Fibroblast of pulmonary artery (primary cell): ENCODE results near the gene UGT1A7.
"Not testable (repeated sequence)": the region's sequence is repeated elsewhere in the genome, so short reads cannot be mapped to it uniquely, and the experiment has no call there.

Source experiments
- DNase-seq: peaks from one replicate; pipeline ENCODE4 v3.0.0-alpha.2; 2010; ENCODE audit warnings: low read depth
- H3K4me3 ChIP-seq: replicated peaks from 2 replicates; pipeline ENCODE4 v1.5.1; 2011; ENCODE audit warnings: low read depth, mild to moderate bottlenecking, control low read depth, low read length, moderate library complexity
- TF ChIP-seq, protein P1 (sequence below): IDR thresholded peaks from 2 replicates; pipeline ENCODE4 v1.5.1; 2011; ENCODE audit warnings: mild to moderate bottlenecking, control low read depth, low read length, inconsistent platforms; ENCODE audit errors: missing control alignments

Gene UGT1A7

DNA sequence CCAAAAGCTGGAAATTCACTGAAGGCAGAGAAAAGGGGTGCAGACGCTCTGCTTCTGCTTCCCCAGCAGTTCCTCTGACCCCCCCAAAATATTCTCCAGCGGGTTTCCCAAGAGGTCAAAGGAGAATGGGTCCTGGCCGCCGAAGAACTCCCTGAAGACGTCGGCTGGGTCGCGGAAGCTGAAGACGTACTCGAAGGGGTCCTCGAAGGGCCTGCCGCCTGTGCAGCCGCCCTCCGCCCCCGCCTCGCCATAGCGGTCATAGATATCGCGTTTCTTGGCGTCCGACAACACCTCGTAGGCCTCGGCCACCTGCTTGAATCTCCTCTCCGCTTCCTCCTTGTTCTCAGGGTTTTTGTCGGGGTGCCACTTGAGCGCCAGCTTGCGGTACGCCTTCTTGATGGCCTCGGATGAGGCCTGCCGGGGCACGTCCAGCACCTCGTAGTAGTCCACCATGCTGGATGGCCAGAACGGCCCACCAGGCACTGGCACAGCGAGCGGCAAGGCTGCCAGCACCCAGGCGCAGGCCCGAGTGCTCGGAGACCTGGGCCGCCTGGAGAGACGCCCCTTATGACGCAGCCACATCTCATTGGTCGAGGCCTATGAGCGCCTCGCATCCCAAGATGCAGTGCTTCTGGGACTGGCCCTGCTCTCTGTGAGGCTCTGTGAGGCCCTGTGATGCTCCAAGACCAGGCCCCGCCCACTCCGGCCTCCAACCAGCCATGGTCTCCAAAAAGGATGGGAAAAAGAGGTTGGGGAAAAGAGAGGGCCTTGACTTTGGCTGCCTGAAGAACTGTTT is 62.0 kb downstream of the UGT1A7 start:
- no peak overlapping the region for H3K4me3 ChIP-seq
- TF ChIP-seq, protein P1, sequence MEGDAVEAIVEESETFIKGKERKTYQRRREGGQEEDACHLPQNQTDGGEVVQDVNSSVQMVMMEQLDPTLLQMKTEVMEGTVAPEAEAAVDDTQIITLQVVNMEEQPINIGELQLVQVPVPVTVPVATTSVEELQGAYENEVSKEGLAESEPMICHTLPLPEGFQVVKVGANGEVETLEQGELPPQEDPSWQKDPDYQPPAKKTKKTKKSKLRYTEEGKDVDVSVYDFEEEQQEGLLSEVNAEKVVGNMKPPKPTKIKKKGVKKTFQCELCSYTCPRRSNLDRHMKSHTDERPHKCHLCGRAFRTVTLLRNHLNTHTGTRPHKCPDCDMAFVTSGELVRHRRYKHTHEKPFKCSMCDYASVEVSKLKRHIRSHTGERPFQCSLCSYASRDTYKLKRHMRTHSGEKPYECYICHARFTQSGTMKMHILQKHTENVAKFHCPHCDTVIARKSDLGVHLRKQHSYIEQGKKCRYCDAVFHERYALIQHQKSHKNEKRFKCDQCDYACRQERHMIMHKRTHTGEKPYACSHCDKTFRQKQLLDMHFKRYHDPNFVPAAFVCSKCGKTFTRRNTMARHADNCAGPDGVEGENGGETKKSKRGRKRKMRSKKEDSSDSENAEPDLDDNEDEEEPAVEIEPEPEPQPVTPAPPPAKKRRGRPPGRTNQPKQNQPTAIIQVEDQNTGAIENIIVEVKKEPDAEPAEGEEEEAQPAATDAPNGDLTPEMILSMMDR: no peak
- no peak for DNase-seq

DNA sequence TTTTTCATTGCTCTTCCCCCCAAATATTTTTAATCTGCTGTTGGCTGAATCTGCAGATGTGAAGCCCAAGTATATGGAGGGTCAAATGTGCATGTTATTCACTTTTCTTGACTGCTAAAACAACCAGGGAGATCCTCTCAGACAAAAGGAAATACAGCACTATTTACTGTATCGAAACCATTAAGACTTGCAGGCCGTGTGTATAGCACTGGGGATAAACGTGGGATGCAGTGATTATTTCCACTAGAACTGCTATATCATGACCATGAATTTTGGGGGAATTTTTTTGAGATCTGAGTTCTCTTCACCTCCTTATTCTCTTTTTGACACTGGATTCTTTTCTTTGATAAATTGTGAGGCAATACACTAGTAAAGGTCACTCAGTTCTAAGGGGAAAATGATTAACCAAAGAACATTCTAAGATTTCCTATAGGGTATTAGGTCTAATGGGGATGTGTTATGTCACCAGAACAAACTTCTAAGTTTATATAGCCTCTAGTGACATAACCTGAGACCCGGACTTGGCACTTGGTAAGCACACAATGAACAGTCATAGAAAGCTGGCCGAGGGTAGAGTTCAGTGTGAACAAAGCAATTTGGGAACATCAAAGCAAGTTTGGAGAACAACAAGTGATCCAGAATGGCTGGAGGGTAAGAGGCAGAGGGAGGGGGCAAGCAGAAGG is 63.5 kb downstream of the UGT1A7 start:
- DNase-seq: no peak
- H3K4me3 ChIP-seq: no peak overlapping the region
- TF ChIP-seq, protein P1: no peak

DNA sequence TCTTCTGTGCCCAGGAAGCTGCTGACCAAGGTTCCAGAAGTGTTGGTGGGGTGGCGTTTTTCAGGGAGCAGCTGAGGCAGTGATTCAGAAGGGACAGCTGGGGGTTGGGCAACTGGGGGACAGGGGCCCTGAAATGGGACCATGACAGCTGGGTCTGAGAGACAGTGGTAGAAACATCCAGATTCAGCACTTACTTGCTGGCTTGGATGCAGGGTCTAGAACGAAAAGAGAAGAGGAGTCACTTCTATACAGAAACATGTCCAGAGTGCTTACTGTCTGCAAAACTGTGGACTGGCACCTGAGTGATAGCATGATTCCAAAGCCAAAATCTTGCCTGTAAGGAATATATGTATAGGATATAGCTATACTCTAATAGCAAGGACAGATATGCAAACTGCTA is 64.1 kb downstream of the UGT1A7 start:
- not testable (repeated sequence) for DNase-seq, H3K4me3 ChIP-seq

DNA sequence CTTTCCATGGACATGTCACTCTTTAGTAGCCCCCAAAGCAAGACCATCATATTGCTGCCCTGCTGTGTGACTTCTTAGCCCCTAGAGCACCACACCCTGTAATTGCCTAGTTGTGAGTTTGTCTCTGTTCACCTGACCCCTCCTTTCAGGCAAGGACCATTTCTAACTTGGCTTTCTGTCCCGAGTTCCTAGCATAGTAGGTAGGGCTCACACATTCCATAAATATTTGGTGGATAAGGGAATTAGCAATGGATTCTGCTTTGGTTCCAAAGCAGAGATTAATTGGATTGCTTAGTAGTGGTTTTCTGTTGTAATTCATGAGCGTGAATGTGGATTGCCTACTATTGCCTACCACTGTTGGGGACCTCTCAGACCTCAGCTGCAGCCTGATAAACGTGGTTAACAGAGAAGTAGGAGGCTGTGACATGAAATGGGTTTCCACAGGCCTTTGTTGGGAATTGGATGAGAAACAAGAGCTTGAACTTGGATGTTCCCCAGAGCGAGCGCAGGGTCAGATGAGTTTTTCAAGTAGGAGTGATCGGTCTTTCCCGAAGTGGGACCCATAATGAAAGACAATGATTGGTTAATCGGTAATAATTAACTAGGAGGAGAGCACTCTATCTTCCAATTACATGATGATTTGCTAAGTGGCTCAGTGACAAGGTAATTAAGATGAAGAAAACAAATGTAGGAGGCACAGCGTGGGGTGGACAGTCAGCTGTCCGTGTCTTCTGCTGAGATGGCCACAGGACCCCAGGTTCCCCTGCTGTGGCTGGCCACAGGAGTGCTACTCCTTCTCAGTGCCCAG is 65.0 kb downstream of the UGT1A7 start:
- no peak overlapping the region for H3K4me3 ChIP-seq
- no peak for DNase-seq
- TF ChIP-seq, protein P1: no peak

DNA sequence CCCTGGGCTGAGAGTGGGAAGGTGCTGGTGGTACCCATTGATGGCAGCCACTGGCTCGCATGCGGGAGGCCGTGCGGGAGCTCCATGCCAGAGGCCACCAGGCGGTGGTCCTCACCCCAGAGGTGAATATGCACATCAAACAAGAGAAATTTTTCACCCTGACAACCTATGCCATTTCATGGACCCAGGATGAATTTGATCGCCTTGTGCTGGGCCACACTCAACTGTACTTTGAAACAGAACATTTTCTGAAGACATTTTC is 65.5 kb downstream of the UGT1A7 start:
- H3K4me3 ChIP-seq: no peak overlapping the region
- TF ChIP-seq, protein P1: no peak
- DNase-seq: no peak

DNA sequence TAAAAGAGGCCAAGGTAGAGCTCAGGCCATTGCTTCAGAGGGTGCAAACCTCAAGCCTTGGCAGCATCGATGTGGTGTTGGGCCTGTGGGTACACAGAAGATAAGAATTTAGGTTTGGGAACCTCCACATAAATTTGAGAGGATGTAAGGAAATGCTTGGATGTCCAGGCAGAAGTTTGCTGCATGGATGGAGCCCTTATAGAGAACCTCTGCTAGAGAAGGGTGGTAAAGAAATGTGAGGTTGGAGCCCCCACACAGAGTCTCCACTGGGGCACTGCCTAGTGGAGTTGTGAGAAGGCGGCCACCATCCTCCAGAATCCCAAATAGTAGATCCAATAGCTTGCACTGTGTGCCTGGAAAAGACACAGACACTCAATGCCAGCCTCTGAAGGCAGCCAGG is 69.0 kb downstream of the UGT1A7 start:
- DNase-seq, H3K4me3 ChIP-seq: not testable (repeated sequence)

DNA sequence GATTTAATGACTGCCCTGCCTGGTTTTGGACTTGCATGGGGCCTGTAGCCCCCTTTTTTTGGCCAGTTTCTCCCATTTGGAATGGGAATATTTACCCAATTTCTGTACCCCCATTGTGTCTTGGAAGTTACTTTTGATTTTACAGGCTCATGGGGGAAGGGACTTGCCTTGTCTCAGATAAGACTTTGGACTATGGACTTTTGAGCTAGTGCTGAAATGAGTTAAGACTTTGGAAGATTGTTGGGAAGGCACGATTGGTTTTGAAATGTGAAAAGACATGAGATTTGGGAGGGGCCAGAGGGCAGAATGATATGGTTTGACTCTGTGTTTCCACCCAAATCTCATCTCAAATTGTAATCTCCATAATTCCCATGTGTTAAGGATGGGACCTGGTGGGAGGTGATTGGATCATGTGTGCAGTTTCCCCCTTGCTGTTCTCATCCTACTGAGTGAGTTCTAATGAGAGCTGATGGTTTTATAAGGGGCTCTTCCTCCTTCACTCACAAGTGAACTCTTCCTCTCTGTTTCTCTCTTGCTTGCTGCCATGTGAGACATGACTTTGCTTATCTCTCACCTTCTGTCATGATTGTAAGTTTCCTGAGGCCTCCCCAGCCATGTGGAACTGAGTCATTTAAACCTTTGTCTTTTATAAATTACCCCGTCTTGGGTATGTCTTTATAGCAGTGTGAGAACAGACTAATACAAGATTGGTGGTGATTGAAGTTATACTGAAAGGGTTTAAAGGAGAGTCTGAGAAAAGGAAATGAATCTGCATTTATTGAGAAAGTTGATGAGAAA is 69.7 kb downstream of the UGT1A7 start:
- not testable (repeated sequence) for H3K4me3 ChIP-seq, DNase-seq
